ENCODE data around the gene TCHHL1.
"Not testable (repeated sequence)": the region's sequence is repeated elsewhere in the genome, so short reads cannot be mapped to it uniquely, and the experiment has no call there.

The TCHHL1 gene

DNA sequence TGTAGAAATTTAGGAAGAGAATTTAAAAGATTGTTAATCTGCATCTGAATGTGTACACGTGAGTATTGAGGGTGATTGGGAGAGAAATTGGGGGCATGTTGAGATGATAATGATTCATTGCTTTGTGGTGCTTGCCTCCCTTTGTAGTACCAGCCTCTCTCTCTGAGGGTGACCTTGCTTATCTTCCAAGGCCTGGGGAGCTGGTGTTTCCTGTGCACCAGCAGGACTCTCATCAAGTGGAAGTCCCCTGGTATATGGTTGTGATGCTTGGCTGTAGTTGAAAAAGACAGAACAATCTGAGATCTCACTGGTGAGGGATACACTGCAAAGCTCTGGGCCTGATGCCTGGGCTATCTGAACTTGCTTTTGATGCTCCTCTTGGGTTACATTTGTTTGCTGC lies 4.0 kb downstream of the TCHHL1 start:
- DNase-seq, result no peak

DNA sequence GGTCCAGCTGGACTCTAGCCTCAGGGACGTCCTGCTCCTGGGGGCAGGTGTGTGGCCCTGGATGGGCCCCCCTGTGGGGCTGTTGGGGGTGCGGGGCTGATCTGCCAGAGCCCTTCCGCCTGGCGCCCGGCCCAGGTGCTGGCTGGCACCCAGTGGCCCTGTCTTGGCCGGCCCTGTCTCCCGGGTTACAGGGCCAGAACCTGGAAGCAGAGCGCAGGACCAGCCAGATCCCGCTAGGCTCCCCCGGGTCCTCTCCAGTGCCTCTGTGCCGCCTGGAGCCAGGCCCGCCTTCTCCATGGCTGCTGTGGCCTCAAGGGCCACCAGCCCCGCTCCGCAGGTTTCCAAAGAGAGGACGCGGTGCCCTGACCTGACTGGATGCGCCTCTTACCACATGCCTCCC lies 7.8 kb downstream of the TCHHL1 start:
- DNase-seq, result not testable (repeated sequence)

DNA sequence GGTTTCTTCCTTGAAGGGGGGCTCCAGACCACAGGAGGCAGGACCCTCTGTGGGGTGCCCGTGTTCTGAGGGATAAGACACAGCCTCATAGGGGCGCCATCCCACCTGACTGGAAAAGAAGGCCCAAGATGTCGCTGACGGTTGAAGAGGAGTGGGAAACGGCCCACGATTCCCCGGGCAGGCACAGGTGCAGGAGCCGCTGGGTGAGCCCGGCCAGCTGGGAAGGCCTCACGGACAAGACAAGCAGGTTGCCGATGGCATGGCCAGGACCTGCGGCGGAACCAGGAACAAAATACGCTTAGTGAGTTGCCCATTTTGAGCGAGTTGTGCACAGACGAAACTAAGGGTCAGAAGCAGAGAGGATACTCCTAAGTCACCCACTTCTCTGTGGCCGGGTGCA lies 8.4 kb downstream of the TCHHL1 start:
- DNase-seq, result not testable (repeated sequence)

DNA sequence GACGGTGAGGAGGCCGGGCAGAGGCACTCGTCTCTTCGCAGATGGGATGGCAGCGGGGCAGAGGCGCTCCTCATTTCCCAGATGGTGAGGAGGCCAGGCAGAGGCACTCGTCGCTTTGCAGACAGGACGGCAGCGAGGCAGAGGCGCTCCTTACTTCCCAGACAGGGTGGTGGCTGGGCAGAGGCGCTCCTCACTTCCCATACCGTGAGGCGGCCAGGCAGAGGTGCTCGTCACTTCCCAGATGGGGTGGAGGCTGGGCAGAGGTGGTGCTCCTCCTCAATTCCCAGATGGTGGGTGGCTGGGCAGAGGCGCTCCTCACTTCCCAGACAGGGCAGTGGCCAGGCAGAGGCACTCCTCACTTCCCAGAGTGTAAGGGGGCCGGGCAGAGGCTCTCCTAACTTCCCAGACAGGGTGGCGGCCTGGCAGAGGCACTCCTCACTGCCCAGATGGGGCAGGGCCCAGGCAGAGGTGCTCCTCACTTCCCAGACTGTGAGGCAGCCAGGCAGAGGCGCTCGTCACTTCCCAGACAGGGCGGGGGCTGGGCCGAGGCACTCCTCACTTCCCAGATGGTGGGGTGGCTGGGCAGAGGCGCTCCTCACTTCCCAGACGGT lies 9.9 kb downstream of the TCHHL1 start:
- DNase-seq, result no peak

DNA sequence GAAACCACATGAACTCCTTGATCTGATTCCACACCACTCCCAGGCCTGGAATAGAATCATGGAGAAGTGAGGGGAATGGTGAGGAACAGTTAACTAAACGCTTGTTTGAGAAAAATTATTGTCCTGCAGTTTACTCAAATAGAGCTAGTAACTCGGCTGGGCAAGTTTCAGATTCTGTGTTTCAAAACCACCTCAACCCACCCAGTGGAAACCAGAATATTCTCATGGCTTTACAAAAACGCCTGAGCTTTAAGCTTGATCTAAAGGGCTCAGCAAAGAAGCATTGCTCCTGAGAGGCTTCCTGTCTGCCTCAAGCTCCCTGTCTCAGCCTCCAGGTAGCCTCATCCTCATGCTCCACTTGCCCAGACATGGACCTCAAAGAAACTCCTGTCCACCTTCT lies 16.6 kb downstream of the TCHHL1 start:
- no peak for DNase-seq

DNA sequence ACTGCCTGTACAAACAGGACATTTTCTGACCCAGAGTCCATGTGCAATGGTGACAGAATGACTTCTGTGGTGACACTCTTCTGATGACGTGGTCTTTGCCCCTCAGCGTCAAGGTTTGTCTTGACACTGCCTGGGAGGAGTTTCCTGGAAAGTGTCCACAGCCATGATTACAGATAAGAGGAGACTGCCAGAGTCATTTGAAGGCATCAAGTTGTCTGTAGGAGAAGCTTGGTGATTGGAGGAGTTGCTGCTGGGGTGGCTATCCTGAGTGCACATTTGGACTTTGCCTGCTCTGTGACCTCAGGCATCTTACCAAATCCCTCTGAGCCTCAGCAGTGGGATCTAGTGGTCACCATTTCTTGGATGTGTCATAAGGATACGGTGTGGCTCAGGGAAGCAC lies 17.7 kb downstream of the TCHHL1 start:
- DNase-seq, result no peak

DNA sequence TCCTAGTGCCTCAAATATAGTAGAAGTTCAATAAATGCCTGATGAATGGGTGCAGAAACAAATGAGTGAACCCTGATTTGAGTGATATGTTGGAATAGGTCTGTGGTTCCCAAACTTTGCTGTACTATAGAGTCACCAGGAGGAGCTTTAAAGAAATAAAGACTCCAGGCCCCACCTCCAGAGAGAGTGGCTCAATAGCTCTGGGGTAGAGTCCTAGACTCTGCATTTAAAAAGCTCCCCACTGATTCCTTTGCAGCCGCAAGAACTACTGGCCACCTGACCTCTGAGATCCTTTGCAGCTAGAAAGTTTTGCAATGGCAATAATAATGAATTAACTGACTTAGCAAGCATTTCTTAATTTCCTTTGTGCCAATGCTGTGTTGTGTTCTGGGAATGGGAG lies 20.9 kb downstream of the TCHHL1 start:
- DNase-seq, result no peak

DNA sequence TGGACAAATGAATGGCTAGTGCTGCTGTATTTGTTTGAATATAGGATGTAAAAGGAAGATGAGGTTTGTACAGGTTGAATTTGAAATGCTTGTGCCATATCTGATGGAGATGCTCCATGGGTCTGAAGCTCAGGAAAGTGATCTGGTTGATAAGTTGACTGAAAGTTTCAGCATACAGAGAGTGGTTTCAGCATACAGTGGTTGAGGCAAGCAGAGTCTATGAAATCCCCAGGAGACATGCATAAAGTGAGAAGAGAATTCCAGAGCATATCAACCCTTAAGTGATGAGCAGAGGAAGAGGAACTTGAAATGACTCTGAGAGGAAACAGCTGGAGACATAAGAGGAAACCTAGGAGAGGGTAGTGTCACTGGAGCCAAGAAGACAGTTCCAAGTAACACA lies 21.7 kb downstream of the TCHHL1 start:
- DNase-seq, result no peak

DNA sequence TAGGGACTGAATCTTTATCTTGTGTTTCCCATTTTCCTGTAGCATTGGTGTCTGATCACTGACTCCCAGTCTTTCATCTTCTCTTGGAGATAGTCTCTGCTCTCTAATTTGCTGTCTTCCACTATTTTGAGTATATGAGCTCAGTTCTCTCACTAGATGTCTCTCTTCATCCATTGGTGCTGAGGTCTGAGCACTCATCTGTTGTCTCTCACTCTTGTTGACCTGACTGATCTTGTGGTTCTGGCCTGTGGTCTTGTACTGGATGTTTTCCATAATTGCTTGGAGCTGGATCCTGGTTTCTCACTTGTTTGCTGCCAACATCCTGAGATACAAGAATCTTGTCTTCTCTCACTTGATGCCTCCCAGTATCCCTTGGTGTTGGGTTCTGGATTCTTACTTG lies 26.9 kb downstream of the TCHHL1 start:
- no peak for DNase-seq

DNA sequence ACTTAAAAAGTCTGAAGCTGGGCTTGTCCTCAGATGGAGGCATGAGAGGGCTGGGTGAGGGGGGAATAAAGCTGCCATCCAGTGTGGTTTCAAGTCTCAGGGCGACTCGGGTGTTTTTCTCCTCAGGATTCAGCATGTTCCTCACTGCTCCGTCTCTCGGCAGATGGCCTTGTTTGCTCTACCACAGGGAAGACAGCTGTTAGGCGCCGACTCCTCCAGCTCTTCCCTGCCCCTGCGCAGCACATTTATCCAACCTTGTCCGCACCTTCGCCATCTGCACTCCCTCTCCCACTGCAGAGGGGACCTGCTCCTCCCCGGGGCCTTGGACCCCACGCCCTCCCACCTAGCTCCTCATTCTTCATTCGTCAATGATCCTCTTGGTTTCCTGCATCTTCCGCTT lies 35.5 kb downstream of the TCHHL1 start:
- DNase-seq, result no peak

DNA sequence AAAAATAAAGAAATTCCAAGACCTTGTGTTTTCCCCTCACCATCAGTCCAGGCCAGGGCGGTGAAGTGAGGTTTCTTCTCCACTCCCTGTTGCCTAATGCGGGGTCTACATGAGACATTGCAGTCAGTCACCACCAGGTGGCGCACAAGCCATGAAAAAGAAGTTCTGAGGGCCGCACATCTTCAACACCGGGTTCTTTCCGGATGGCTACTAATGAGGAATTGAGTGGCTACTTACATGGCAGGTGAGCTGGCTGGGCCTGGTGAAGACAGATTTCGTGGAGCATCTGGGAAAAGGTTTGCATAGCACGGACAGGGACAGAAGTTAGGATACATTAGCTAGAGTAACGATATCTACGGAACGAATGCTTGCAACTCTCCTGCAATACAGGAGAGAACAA lies 36.3 kb downstream of the TCHHL1 start:
- DNase-seq, result peak; percentile 78

DNA sequence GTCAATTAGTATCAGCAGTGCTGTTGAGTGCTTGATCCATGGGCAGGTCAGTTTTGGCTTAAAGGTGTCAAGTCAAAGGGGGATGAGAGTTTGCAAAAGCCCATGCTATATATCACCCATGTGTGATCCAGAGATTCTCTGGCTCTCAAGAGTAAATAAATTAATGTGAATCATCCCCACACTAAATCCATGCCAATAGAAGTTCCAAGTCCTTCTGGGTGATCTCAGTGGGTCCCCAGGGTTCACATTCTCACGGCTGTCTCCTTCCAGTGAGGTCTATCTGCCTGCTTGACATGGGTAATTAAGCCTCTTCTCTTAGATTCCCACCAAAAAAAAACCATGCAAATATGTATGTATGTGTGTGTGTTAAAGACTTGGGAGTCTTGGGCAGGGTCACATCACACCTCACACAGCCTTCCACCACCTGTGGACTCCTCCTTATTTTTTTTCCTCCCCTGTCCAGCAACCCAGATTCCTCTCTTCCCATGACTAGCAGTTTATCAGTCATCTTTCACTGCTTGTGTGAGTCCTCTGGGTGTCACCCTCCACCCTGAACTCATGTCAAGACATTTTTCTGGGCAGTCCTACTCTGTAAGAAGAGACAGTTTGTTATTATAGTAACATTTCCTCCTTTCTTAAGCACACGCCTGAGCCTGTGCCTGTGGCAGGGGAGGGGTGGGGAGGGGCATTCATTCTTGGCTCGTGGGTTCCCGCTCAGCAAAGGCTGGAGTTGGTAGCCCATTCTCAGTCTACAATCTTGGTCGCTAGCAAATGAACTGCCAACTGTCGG lies 37.8 kb downstream of the TCHHL1 start:
- DNase-seq, result no peak

DNA sequence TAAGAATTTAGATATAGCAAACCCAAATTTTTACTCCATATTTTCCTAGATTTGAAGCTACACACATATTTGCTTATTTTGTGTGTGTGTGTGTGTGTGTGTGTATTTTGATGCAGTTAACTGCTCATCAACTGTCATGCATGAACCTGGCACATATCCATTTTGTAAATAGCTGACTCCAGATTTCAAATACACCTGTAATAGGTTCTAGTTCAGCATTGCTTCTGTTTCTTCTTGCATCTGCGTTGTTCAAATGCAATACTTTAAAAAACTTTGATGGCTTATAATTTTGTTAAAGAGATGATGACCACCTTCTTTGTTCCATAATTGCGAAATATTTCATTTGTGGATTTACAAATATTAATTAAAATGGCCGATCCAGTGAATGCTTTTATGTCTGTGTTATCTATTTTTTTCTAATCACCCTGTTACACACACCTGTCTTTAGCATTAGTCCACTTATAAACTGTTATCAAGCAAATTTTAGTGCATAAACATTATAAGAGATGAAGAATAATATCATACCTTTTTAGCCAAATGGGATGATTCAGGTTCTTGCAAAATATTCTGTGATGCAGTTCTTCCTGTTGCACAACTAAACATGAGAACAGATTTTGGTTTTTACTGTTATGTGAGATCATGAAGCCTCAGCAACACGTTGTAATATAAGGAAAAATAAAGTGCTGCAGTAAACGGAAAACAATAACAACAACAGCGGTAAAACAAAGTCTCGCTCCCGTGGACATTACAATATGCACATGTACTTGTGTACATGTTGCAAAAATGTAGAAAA lies 39.4 kb downstream of the TCHHL1 start:
- DNase-seq, result no peak

DNA sequence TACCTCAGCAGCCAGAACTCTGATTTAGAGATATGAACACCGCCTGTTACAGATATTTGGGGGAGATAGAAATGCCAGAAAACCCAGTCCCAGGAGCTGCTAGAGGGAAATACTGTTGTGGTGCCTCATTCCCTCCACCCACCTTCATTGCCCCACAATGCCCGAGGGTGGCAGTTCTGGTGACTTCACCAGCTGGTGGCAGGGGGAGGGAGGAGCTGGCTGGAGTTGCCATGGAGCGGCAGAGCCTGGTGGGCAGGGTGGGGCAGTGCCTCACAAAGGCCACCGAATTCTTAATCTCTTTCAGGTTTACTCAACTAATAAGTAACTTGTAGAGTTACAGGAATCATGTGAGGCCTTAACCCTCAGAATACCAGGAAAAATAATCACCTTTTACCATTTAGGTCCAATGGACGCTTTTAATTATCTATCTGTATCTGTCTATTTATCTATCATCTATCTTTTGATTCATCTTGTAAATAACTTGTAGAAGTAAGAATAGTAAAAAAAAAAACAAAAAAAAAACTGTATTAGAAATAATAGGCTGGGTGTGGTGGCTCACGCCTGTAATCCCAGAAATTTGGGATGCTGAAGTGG lies 40.4 kb downstream of the TCHHL1 start:
- no peak for DNase-seq

DNA sequence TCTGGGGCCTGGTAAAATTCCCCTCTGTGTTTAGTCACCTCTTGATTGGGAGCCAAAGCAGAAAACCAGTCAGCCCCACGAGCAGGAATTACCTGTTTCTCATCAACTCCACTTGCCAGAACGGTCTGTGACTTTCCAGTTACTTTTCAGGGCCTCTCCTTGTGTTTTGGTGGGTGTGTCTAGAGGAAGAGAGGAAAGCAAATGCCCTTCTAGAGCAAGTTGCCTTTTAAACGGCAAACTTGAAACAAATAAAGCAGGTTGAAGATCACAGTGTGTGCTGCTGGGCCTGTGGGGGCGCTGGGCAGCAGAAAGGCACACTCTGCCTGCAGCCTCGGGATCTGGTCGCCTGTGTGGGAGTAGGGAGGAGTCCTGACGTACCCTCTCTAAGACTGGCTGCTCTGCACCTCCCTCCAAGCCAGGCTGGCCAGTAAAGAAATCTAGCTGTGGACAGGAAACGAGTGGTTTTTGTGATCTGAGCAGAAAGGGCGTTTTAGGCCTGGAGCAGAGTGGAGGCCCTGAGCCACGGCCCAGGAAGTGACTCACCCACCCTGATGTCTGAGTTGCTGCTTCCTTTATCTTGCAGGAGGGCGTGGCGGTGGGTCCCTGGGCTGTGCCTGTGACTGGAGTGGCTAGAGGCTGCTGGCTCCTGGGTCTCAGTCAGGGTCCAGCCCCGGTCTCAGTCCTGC lies 41.0 kb downstream of the TCHHL1 start:
- peak; percentile 89 for DNase-seq

DNA sequence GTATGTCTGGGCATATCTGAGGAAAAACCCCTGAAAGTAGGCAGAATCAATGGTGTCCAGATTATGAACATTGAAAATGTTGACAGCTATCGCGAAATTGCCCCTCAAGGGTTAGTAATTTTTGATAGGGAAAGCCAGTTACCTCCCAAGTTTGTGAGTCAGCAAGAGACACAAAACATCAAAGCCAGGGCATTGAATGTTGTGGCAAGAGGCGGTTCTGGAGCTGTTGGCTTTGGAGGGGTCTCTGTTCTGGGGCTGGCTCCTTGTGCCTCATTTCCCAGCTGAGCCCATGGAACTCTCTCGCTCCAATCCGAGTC lies 41.5 kb downstream of the TCHHL1 start:
- no peak for DNase-seq

DNA sequence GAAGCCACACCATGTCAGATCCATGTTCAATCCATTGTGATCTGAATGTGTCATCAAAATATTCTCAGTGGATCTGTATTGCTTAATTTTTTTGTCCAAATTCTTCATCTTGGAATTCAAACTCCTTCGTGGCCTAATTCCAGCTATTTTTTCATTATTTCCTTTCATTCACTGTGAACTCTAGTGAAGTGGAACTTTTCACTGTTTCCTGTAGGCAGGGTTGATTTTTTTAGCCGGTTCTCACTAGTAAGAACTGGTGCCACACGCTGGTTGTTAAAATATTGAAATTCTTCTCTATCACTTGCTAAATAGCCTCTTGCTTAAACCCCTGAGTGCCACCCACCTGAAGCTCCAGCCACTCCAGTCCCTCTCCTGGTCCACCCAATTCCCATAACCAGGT lies 44.5 kb downstream of the TCHHL1 start:
- no peak for DNase-seq

DNA sequence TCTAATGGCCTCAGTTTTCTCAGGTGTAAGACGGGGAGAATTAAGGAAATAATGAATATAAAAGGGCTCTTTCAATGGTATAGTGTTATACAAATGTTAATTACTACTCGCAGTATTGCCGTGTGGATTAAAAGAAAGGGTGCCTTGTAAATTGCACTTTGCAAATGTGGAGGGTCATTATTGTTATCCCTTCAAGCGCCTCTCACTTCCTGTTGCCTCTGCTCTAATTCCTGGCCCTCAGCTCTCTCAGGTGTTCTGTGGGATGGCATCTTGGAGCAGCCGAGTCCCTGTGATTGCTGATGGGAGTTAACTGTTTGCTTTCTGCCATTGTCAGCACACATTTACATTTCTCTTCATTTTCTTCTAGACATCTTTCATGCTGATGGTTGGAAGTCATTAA lies 45.0 kb downstream of the TCHHL1 start:
- DNase-seq, result no peak

DNA sequence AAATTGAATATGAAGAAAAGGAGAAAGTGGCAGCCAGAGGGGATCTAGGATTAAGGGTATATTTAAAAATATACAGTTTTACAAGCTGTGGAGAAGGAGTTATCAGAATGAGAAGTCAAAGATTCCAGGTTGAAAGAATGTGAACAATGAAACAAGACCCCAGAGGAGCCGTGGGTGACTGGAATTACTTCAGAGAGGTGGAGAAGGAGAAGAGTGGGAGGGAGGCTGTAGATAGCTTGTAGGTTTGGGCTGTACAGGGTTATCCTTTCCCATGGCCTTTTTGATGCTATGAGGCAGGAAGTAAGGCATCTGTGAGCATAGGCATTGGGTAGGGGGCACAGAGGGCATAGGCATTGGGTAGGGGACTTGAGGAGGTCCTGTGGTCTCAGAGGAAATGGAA lies 46.8 kb downstream of the TCHHL1 start:
- DNase-seq, result no peak

DNA sequence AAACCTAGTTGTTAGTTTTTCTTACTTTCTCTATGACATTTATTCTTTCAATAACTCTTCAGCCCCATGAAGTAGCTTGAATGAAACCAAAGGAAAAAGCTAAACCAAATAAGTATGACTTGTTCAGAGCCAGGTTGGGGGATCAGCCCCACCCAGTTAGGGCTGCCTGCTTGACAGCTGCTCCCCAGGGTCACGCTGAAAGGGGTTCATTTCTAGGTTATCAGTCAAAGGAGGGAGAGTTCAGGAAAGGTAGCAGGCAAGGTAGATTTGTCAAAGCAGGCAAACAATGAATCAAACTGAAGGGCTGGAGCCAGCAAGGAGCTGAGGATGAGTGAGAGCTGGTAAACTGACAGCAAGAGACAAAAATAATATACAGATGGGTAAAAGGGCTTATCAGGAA lies 49.0 kb downstream of the TCHHL1 start:
- no peak for DNase-seq

DNA sequence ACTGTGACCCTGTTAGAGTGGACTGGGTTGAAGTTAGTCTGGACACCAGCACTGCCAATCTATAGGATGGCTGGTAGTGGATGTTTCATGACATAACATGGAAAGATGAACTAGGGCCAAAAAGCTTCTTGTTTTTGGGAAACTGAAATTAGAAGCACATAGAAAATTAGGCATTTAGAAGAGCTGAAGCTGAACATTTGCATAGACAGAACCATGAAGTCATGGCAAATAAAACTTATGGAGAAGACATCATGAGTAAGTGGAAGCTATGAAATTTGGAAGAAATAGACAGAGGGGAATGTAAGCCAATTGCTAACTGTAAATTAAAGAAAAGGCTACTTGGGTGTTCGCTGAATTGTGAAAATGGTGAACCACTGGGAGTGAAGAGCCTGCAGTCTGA lies 49.4 kb downstream of the TCHHL1 start:
- DNase-seq, result no peak

DNA sequence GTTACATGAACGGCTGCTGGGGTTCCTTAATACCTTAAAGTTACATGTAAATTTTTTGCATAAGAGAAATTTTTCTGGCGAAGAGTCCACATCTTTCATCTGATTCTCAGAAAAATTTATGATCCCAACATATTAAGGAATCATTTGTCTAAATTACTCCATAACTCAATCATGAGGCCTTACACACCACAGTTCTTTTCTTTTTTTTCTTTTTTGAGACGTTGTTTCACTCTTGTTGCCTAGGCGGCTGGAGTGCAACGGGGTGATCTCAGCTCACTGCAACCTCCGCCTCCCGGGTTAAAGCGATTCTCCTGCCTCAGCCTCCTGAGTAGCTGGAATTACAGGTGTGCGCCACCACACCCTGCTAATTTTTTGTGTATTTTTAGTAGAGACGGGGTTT lies 50.0 kb downstream of the TCHHL1 start:
- no peak for DNase-seq

Measured in right hindlimb (tissue), 1 donor.